GM12878 (cell line): ENCODE measurements around the gene IKZF1. TPM values are rescaled to one million over a fixed set of nuclear protein-coding genes. Genes with fewer than 3 reads are reported as not detected.

Experiments
- ATAC-seq: fragments of 200-7000 bp; cut with Tn5 transposase; 3 replicates; pipeline ENCODE4 v1.9.1; 2020; ENCODE audit warnings: mild to moderate bottlenecking, moderate library complexity
- BruUV-seq: library from RNA; stranded (reverse); fragments of 400-500 nt; replicated peaks from 2 replicates; lab custom pipeline; 2021; lab: Mats Ljungman, UMichigan
- CTCF ChIA-PET: fragments of 300-600 bp; sonication (Branson Sonifier 250); formaldehyde crosslinking; extraction: SDS; loops from one replicate; lab custom pipeline; 2021; ENCODE audit warnings: inconsistent platforms; lab: Yijun Ruan, JAX
- POLR2A ChIA-PET: fragments of 350-600 bp; formaldehyde crosslinking; extraction: SDS; loops from one replicate; lab custom pipeline; 2021; ENCODE audit warnings: inconsistent platforms; lab: Charles Lee
- RAD21 ChIA-PET: fragments of 300-600 bp; sonication (Branson Sonifier 250); formaldehyde crosslinking; loops from one replicate; lab custom pipeline; 2023; ENCODE audit warnings: antibody characterized with exemption; ENCODE audit not compliant: unreplicated experiment; lab: Charles Lee
- SMC1A ChIA-PET: fragments of 300-600 bp; sonication (Branson Sonifier 250); formaldehyde crosslinking; loops from one replicate; lab custom pipeline; 2023; ENCODE audit not compliant: unreplicated experiment, uncharacterized antibody; lab: Charles Lee
- DNase-seq: peaks from one replicate; pipeline ENCODE4 v3.0.0-alpha.2; 2011; ENCODE audit warnings: low read depth, low spot score
- FAIRE-seq: peaks from 3 replicates; lab custom pipeline; 2011; peaks lifted over from hg19 to GRCh38; lab: Jason Lieb, UNC
- H2AFZ ChIP-seq: 2 replicates; pipeline ENCODE4 v1.6.0; 2011; ENCODE audit warnings: low read depth, low read length, control low read depth; ENCODE audit not compliant: control insufficient read depth
- H3K27ac ChIP-seq: 2 replicates; pipeline ENCODE4 v1.5.1; 2011; ENCODE audit warnings: control low read depth; ENCODE audit not compliant: control insufficient read depth, insufficient read depth
- H3K27me3 ChIP-seq, 2 experiments: replicated peaks in 1 of 2; 2 replicates each; pipeline versions ENCODE4 v1.6.0 to v1.6.1; 2011; ENCODE audit warnings: low read length in 1 of 2; ENCODE audit not compliant: control insufficient read depth in 2 of 2, insufficient read depth in 2 of 2
- H3K36me3 ChIP-seq, 2 experiments: 2 replicates each; pipeline ENCODE4 v1.5.1; 2011; ENCODE audit warnings: low read length in 1 of 2; ENCODE audit not compliant: control insufficient read depth in 2 of 2, insufficient read depth in 2 of 2
- H3K4me1 ChIP-seq: 2 replicates; pipeline ENCODE4 v1.6.1; 2011; ENCODE audit warnings: mild to moderate bottlenecking, low read length, moderate library complexity, mixed read lengths; ENCODE audit not compliant: control insufficient read depth, insufficient read depth
- H3K4me2 ChIP-seq: 2 replicates; pipeline ENCODE4 v1.6.0; 2011; ENCODE audit warnings: control low read depth; ENCODE audit not compliant: control insufficient read depth, insufficient read depth
- H3K4me3 ChIP-seq: fragments of 200-600 bp; sonication (generic); 2 replicates; pipeline ENCODE4 v1.5.1; 2016
- H3K79me2 ChIP-seq: 2 replicates; pipeline ENCODE4 v1.6.0; 2011; ENCODE audit warnings: low read length; ENCODE audit not compliant: control insufficient read depth, insufficient read depth
- H3K9ac ChIP-seq: 2 replicates; pipeline ENCODE4 v1.8.0; 2011; ENCODE audit warnings: low read length, control low read depth, mixed read lengths; ENCODE audit not compliant: control insufficient read depth, insufficient read depth
- H3K9me3 ChIP-seq: replicated peaks from 3 replicates; pipeline ENCODE4 v1.5.1; 2011; ENCODE audit warnings: mild to moderate bottlenecking, low read length; ENCODE audit not compliant: control insufficient read depth, insufficient read depth
- H4K20me1 ChIP-seq: 2 replicates; pipeline ENCODE4 v1.6.0; 2011; ENCODE audit not compliant: control insufficient read depth, insufficient read depth
- CREB1 ChIP-seq: IDR thresholded peaks from 2 replicates; pipeline ENCODE4 v1.6.1; 2012; ENCODE audit warnings: low read depth, mild to moderate bottlenecking, inconsistent platforms
- CREM ChIP-seq: IDR thresholded peaks from 2 replicates; pipeline ENCODE4 v1.6.1; 2014; ENCODE audit warnings: antibody characterized with exemption, low read depth
- EP300 ChIP-seq, 2 experiments: fragments of 150-350 bp in 1 of 2; IDR thresholded peaks; 2 replicates each; pipeline ENCODE4 v1.6.1; 2011 to 2012; ENCODE audit warnings: low read depth in 2 of 2, low read length in 2 of 2, borderline replicate concordance in 1 of 2, improper control_type of control experiment in 1 of 2, inconsistent platforms in 1 of 2; ENCODE audit not compliant: control insufficient read depth in 1 of 2
- RCOR1 ChIP-seq: conservative IDR thresholded peaks from 2 replicates; pipeline ENCODE4 v1.6.1; 2012; ENCODE audit warnings: low read depth, low read length, improper control_type of control experiment
- REST ChIP-seq: IDR thresholded peaks from 2 replicates; pipeline ENCODE4 v1.6.1; 2012; ENCODE audit warnings: mild to moderate bottlenecking, low read depth, low read length
- SREBF2 ChIP-seq: IDR thresholded peaks from 2 replicates; pipeline ENCODE4 v1.6.1; 2012; ENCODE audit warnings: mild to moderate bottlenecking, low read length
- SUPT20H ChIP-seq: IDR thresholded peaks from 2 replicates; pipeline ENCODE4 v1.6.1; 2011; ENCODE audit warnings: low read depth, mild to moderate bottlenecking, low read length, moderate library complexity, borderline replicate concordance; ENCODE audit not compliant: control insufficient read depth
- TARDBP ChIP-seq: IDR thresholded peaks from 2 replicates; pipeline ENCODE4 v1.6.1; 2016; ENCODE audit warnings: borderline replicate concordance
- YBX1 ChIP-seq: fragments of 450-650 bp; IDR thresholded peaks from 2 replicates; pipeline ENCODE4 v1.6.1; 2016; ENCODE audit warnings: antibody characterized with exemption
- WGBS: methylation state at CpG from one replicate; pipeline ENCODE4 v1.1.6; 2016; ENCODE audit warnings: low lambda C conversion rate; ENCODE audit not compliant: insufficient replicate concordance, insufficient coverage; ENCODE audit errors: missing lambda C conversion rate; 5-methylcytosine and 5-hydroxymethylcytosine counted together
- in situ Hi-C: fragments of 300-500 bp; cut with MboI; formaldehyde crosslinking; loops from 9 replicates; pipeline ENCODE4 v1.14.3; 2018; ENCODE audit warnings: mixed read lengths
- intact Hi-C: fragments of 100-400 bp; cut with micrococcal nuclease; formaldehyde crosslinking; loops from one replicate; pipeline ENCODE4 v1.14.2; 2022; ENCODE audit not compliant: unreplicated experiment
- polyA plus RNA-seq, 11 experiments: library from polyadenylated mRNA; depleted of rRNA in 4 of 11; unstranded in 6 of 11; stranded (reverse) in 5 of 11; fragments of >200 nt; fragmentation: Nextera tagmentation in 4 of 11; fragmentation: Illumina TruSeq in 1 of 11; extraction: Ambion mirVana in 4 of 11; extraction: Trizol in 1 of 11; gene quantifications; 1 replicate in 1 of 11; 2 replicates in 10 of 11; pipeline versions ENCODE4 v1.2.1 to v1.2.3, GENCODE V29; 2011 to 2016; ENCODE audit warnings: inconsistent platforms in 2 of 11, missing spikeins in 2 of 11, low read depth in 1 of 11
- total RNA-seq, 4 experiments: library from RNA; depleted of rRNA in 3 of 4; stranded (reverse); fragments of >200 nt in 3 of 4; fragmentation: Illumina TruSeq in 1 of 4; extraction: Trizol in 1 of 4; gene quantifications; 2 replicates each; pipeline versions ENCODE4 v1.2.1 to v1.2.3, GENCODE V29; 2013 to 2021

Gene IKZF1
- total and polyA plus RNA-seq, 10 of the 15 experiments (the other 5 are each of a cell fraction or from before 2014, with no cell fraction given), result 27.2 to 125 (median 71.6) TPM

DNA sequence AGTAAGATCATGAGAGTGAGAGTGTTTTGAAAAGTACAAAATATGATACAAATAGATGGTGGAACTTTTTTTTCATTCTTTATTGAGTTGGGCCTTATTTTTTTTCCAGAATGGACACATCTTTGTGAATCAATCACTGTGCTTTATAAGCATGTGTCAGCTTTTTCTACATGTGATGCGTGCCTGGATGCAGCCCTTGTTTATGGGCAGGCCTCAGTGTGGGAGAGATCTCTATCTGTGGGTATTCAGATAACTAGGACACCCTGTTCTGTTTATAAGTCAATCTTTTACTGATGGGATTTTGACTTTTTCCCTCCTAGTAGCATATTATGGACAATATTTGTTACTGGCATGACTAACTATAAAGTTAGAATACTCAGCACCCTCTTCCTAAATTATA lies 42.9 kb upstream of the IKZF1 start (continued):
- TF ChIP-seq CREB1 (no peak), YBX1 (no peak)

- BruUV-seq, result no TSS peak
- Histone ChIP-seq H3K4me1 (peaks cover 52% of the 10 kb centered on the region), H2AFZ (no peak overlapping the region; the same call in 1 of the 2 replicates), H3K27me3 (no peaks in the 10 kb centered on the region), H4K20me1 (no peaks in the 10 kb centered on the region), H3K4me2 (peak overlapping the region; percentile 30; the same call in 1 of the 2 replicates), H3K9ac (no peak overlapping the region), H3K27ac (no peak overlapping the region), H3K4me3 (no peak overlapping the region), H3K79me2 (no peaks in the 10 kb centered on the region), H3K36me3 (no peaks in the 10 kb centered on the region)
- ATAC-seq (no peak; the same call in 2 of the 3 replicates), FAIRE-seq (no peak)
- in situ Hi-C loops (no loop called here), intact Hi-C loops (no loop called here)
- ChIA-PET CTCF (interaction anchor here (4.8 to 15.9 kb wide), 2 partner anchors 49 to 57 kb away, joined by 21 to 250 read pairs; partner anchors contain the start of gene IKZF1), POLR2A (no interaction called here), SMC1A (interaction anchor here (1.7 to 18.0 kb wide), 3 partner anchors 35 to 53 kb away, joined by 5 to 356 read pairs (median 238); partner anchors contain the start of gene IKZF1)
- 75% methylated on average over 2 of the region's 2 CpGs for WGBS
- TF ChIP-seq REST, result no peak
- no peak for TF ChIP-seq SUPT20H
- no peak for TF ChIP-seq TARDBP
- TF ChIP-seq CREM, result no peak
- TF ChIP-seq EP300 (IDR thresholded peaks at IDR 0.05; ENCODE audit: borderline replicate concordance in 1 of 2, control insufficient read depth in 1 of 2, low read depth in 2 of 2, low read length in 2 of 2), result no peak
- TF ChIP-seq SREBF2, result no peak
- TF ChIP-seq RCOR1, result no peak
- TF ChIP-seq, all 136 proteins: peak for 0
- DNase-seq, result no peak
- H3K9me3 ChIP-seq, result no peaks in the 10 kb centered on the region
- RAD21 ChIA-PET, result interaction anchor here (1.6 to 1.8 kb wide), 2 partner anchors 56 to 114 kb away, joined by 4 to 8 read pairs; no protein-coding TSS in a partner anchor
Measured at GRCh38 chr7:50262446-50262845, 42.1 kb upstream of the IKZF1 start.
